Prostate gland (tissue), 2 donors: ENCODE results near the gene SLC13A3.

Experiments
- CTCF ChIP-seq, 4 experiments: fragments of 200-600 bp in 2 of 4; fragments of 450-650 bp in 2 of 4; sonication (generic) in 2 of 4; IDR thresholded peaks; 1 replicate in 3 of 4; 2 replicates in 1 of 4; pipeline ENCODE4 v1.5.1; 2016 to 2019; ENCODE audit warnings: antibody characterized with exemption in 4 of 4, mild to moderate bottlenecking in 2 of 4, moderate library complexity in 2 of 4
- POLR2AphosphoS5 ChIP-seq: sonication (generic); formaldehyde crosslinking; IDR thresholded peaks from one replicate; pipeline ENCODE4 v1.6.1; 2017; ENCODE audit warnings: antibody characterized with exemption

- TF ChIP-seq CTCF (IDR thresholded peaks at IDR 0.05): no peak
- TF ChIP-seq POLR2AphosphoS5: no peak
Observed at GRCh38 chr20:46639587-46639986, 11.7 kb downstream of the SLC13A3 start.
